CD4-positive, alpha-beta T cell treated with Interleukin-17A for 4 hours (primary cell): ENCODE data around the gene ARHGEF2.

ENCODE experiments used
- DNase-seq: peaks from one replicate; pipeline ENCODE4 v3.0.0-alpha.2; 2020; ENCODE audit warnings: mixed read lengths

The ARHGEF2 gene

GRCh38 chr1:155910621-155911121 is 67.7 kb downstream of the ARHGEF2 start:
- DNase-seq, result peak; percentile 21

- peak; percentile 17 for DNase-seq
These were observed 68.5 kb downstream of the ARHGEF2 start for GRCh38 chr1:155909894-155910293.

GRCh38 chr1:155904261-155904660 is 74.1 kb downstream of the ARHGEF2 start:
- DNase-seq, result no peak

- DNase-seq, result no peak
These were observed 78.2 kb downstream of the ARHGEF2 start for GRCh38 chr1:155900161-155900560.

GRCh38 chr1:155899683-155900082 is 78.7 kb downstream of the ARHGEF2 start:
- no peak for DNase-seq

- no peak for DNase-seq
These were observed 79.5 kb downstream of the ARHGEF2 start for GRCh38 chr1:155898888-155899287.

- no peak for DNase-seq
These were observed 80.6 kb downstream of the ARHGEF2 start for GRCh38 chr1:155897746-155898145.
